ENCODE results near the gene PJA1. TPM values are rescaled to one million over a fixed set of nuclear protein-coding genes. Genes with fewer than 3 reads are reported as not detected.
A peak's percentile ranks its signal among the peaks of the same experiment; 100 is the strongest.

Gene PJA1, protein sequence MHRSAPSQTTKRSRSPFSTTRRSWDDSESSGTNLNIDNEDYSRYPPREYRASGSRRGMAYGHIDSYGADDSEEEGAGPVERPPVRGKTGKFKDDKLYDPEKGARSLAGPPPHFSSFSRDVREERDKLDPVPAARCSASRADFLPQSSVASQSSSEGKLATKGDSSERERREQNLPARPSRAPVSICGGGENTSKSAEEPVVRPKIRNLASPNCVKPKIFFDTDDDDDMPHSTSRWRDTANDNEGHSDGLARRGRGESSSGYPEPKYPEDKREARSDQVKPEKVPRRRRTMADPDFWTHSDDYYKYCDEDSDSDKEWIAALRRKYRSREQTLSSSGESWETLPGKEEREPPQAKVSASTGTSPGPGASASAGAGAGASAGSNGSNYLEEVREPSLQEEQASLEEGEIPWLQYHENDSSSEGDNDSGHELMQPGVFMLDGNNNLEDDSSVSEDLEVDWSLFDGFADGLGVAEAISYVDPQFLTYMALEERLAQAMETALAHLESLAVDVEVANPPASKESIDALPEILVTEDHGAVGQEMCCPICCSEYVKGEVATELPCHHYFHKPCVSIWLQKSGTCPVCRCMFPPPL
- total RNA-seq (10 to 100 TPM; 26.1 to 28.1 TPM), polyA plus RNA-seq (10 to 100 TPM; 11.1 to 33.3 TPM)
- long read RNA-seq, donor 1, transcript PJA1-203 (1 exons, 2,692 nt) = minor isoform, 15 of 144 reads
- long read RNA-seq, donor 1, transcript PJA1-206 (2 exons, 887 nt) = minor isoform, 17 of 144 reads
- long read RNA-seq, donor 1, transcript PJA1-202 (2 exons, 2,672 nt) = major isoform, 107 of 144 reads
- long read RNA-seq, donor 1, partial matches to known transcripts = 0 of 144 reads
- long read RNA-seq, donor 1, other reads (novel, unspliced or antisense) = 0 of 144 reads
- long read RNA-seq, donor 2, transcript PJA1-202 (2 exons, 2,672 nt) = major isoform, 19 of 32 reads
- long read RNA-seq, donor 2, transcript PJA1-206 (2 exons, 887 nt) = minor isoform, 6 of 32 reads
- long read RNA-seq, donor 2, partial matches to known transcripts = 0 of 32 reads
- long read RNA-seq, donor 2, other reads (novel, unspliced or antisense) = 0 of 32 reads

DNA sequence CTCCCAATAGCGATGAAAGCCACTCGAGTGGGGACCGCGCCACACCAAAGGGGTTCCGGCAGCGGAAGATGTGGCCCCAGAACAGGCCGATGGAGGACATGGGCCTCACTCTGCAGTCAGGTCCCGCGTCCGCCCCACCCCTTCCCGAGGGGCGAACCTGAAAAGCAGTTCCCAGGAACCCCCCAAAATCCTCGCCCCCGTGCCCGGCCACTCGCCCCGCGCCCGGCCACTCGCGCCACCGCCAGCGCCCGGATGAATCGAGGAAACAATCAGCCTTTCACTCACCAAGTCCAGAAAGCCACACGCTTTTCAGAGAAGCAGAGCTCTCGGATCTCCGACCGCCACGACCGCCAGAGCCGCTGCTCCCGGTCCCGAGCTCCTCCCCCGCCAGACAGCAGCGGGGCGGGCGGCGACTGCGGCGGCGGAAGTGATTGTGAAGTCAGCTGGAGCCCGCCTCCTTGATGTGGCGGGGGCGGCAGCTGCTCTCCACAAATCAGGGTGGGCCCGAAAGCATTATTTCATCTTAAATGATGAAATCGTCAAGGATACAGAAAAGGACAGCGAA is at the start of gene PJA1:
TSS of gene PJA1 (minus strand) at position 367 of the 565 bp plus-strand sequence. CDS start 2,380 bp downstream, outside the sequence.
- Histone ChIP-seq H3K27ac (ENCODE audit: low read depth in 1 of 2, low read length in 2 of 2) (peak within 1 kb of the TSS in 1 of 2 donors; percentile 72), H3K36me3 (ENCODE audit: control insufficient read depth in 1 of 2, insufficient read depth in 2 of 2, low read length in 1 of 2) (no peaks in the 10 kb centered on the region), H3K4me3 (ENCODE audit: low read length in 2 of 2) (peak within 1 kb of the TSS; percentile 34 to 70), H3K27me3 (ENCODE audit: control insufficient read depth in 1 of 2, insufficient read depth in 2 of 2, low read length in 1 of 2) (no peaks in the 10 kb centered on the region), H3K4me1 (ENCODE audit: control insufficient read depth in 1 of 2, insufficient read depth in 2 of 2, low read length in 2 of 2) (no peaks in the 10 kb centered on the region), H3K9me3 (ENCODE audit: control insufficient read depth, low read length) (no peaks in the 10 kb centered on the region)
- WGBS, 2 donors = 0 to 30% methylated on average over 46 to 48 of the region's 48 CpGs
- intact Hi-C loops (cut with DNase I) = loop anchor here in 1 of 2 donors (2.0 kb wide), 1 partner anchor 336 kb away; the partner anchor contains the start of gene EFNB1
- DNase-seq (peak; percentile 82 to 90), ATAC-seq (ENCODE audit: low FRiP score) (peak; percentile 92)

- Histone ChIP-seq H3K4me3 (ENCODE audit: low read length in 2 of 2) (no peak overlapping the region), H3K27me3 (ENCODE audit: control insufficient read depth in 1 of 2, insufficient read depth in 2 of 2, low read length in 1 of 2) (no peaks in the 10 kb centered on the region), H3K27ac (ENCODE audit: low read depth in 1 of 2, low read length in 2 of 2) (no peak overlapping the region), H3K36me3 (ENCODE audit: control insufficient read depth in 1 of 2, insufficient read depth in 2 of 2, low read length in 1 of 2) (no peaks in the 10 kb centered on the region), H3K9me3 (ENCODE audit: control insufficient read depth, low read length) (peaks cover 2% of the 10 kb centered on the region), H3K4me1 (ENCODE audit: control insufficient read depth in 1 of 2, insufficient read depth in 2 of 2, low read length in 2 of 2) (no peaks in the 10 kb centered on the region)
- DNase-seq (peak in 1 of 2 donors; percentile 61), ATAC-seq (ENCODE audit: low FRiP score) (no peak)
- WGBS, 2 donors = 81 to 91% methylated on average over 5 of the region's 5 CpGs
- intact Hi-C loops (cut with DNase I) = no loop called here
Observed at GRCh38 chrX:69214463-69214862, 49.2 kb upstream of the PJA1 start.

DNA sequence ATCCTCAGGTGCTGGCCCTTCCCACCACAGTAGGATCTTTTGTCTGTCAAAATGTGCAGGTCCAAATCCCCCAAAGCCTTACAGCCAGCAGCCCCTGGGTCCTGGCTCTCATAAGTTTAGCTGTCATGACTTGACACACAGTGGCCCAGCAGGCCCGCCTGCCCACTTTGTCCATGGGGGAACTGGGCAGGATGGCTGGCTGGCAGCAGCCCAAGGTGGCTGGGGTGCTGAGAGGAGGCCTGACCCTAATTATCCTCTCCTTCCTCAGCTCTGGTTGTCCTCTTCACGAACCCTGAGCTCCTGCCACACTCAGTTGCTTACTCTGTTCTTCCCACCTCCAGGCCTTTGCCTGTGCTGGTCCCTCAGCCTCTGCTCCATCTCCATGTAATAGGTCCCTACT is 46.4 kb upstream of the PJA1 start:
- H3K4me3 ChIP-seq (ENCODE audit: low read length in 2 of 2) = no peak overlapping the region
- WGBS, 2 donors = 69 to 95% methylated on average over 2 of the region's 2 CpGs
- no peak overlapping the region for H3K27ac ChIP-seq (ENCODE audit: low read depth in 1 of 2, low read length in 2 of 2)
- no peaks in the 10 kb centered on the region for H3K4me1 ChIP-seq (ENCODE audit: control insufficient read depth in 1 of 2, insufficient read depth in 2 of 2, low read length in 2 of 2)
- no peak for ATAC-seq (ENCODE audit: low FRiP score)
- peak in 1 of 2 donors; percentile 67 for DNase-seq
- intact Hi-C loops (cut with DNase I) = no loop called here
- peaks cover 2% of the 10 kb centered on the region for H3K9me3 ChIP-seq (ENCODE audit: control insufficient read depth, low read length)
- H3K27me3 ChIP-seq (ENCODE audit: control insufficient read depth in 1 of 2, insufficient read depth in 2 of 2, low read length in 1 of 2) = no peaks in the 10 kb centered on the region
- H3K36me3 ChIP-seq (ENCODE audit: control insufficient read depth in 1 of 2, insufficient read depth in 2 of 2, low read length in 1 of 2) = no peaks in the 10 kb centered on the region

- ATAC-seq (ENCODE audit: low FRiP score) = no peak
- H3K9me3 ChIP-seq (ENCODE audit: control insufficient read depth, low read length) = peaks cover 2% of the 10 kb centered on the region
- H3K4me3 ChIP-seq (ENCODE audit: low read length in 2 of 2) = no peak overlapping the region
- no peak overlapping the region for H3K27ac ChIP-seq (ENCODE audit: low read depth in 1 of 2, low read length in 2 of 2)
- intact Hi-C loops (cut with DNase I) = no loop called here
- H3K4me1 ChIP-seq (ENCODE audit: control insufficient read depth in 1 of 2, insufficient read depth in 2 of 2, low read length in 2 of 2) = no peaks in the 10 kb centered on the region
- no peaks in the 10 kb centered on the region for H3K27me3 ChIP-seq (ENCODE audit: control insufficient read depth in 1 of 2, insufficient read depth in 2 of 2, low read length in 1 of 2)
- WGBS, 2 donors = 13 to 32% methylated on average over 3 of the region's 3 CpGs
- H3K36me3 ChIP-seq (ENCODE audit: control insufficient read depth in 1 of 2, insufficient read depth in 2 of 2, low read length in 1 of 2) = no peaks in the 10 kb centered on the region
- peak in 1 of 2 donors; percentile 66 for DNase-seq
Observed at GRCh38 chrX:69210581-69210980, 45.3 kb upstream of the PJA1 start.

DNA sequence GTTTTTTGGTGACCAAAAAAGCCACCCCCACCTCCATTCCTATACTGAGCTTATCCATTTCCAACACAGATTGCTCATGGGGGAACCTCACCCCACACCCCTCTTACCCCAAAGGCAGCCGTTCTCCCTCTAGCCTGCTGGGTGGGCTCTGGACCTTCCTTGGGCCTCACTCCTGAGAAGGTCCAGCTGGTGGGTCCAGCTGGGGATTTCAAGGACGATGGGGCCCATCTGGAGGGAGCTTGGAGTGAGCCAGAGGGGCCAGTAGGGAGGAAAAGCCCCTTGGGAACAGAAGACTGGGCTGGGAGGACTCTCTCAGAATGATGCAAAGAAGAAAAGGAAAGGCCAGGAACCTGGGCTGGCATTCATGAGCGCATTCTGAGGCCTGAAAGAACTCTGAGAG is 42.0 kb upstream of the PJA1 start:
- intact Hi-C loops (cut with DNase I) = no loop called here
- no peak for ATAC-seq (ENCODE audit: low FRiP score)
- 70 to 90% methylated on average over 3 of the region's 3 CpGs for WGBS, 2 donors
- H3K9me3 ChIP-seq (ENCODE audit: control insufficient read depth, low read length) = peaks cover 2% of the 10 kb centered on the region
- H3K4me3 ChIP-seq (ENCODE audit: low read length in 2 of 2) = no peak overlapping the region
- no peaks in the 10 kb centered on the region for H3K27me3 ChIP-seq (ENCODE audit: control insufficient read depth in 1 of 2, insufficient read depth in 2 of 2, low read length in 1 of 2)
- H3K4me1 ChIP-seq (ENCODE audit: control insufficient read depth in 1 of 2, insufficient read depth in 2 of 2, low read length in 2 of 2) = no peaks in the 10 kb centered on the region
- H3K27ac ChIP-seq (ENCODE audit: low read depth in 1 of 2, low read length in 2 of 2) = no peak overlapping the region
- H3K36me3 ChIP-seq (ENCODE audit: control insufficient read depth in 1 of 2, insufficient read depth in 2 of 2, low read length in 1 of 2) = no peaks in the 10 kb centered on the region
- peak; percentile 24 to 27 for DNase-seq

- no peak for ATAC-seq (ENCODE audit: low FRiP score)
- 61 to 72% methylated on average over 4 of the region's 4 CpGs for WGBS, 2 donors
- intact Hi-C loops (cut with DNase I) = no loop called here
- DNase-seq = peak in 1 of 2 donors; percentile 4
- Histone ChIP-seq H3K27ac (ENCODE audit: low read depth in 1 of 2, low read length in 2 of 2) (no peak overlapping the region), H3K36me3 (ENCODE audit: control insufficient read depth in 1 of 2, insufficient read depth in 2 of 2, low read length in 1 of 2) (no peaks in the 10 kb centered on the region), H3K9me3 (ENCODE audit: control insufficient read depth, low read length) (no peaks in the 10 kb centered on the region), H3K4me1 (ENCODE audit: control insufficient read depth in 1 of 2, insufficient read depth in 2 of 2, low read length in 2 of 2) (no peaks in the 10 kb centered on the region), H3K27me3 (ENCODE audit: control insufficient read depth in 1 of 2, insufficient read depth in 2 of 2, low read length in 1 of 2) (no peaks in the 10 kb centered on the region), H3K4me3 (ENCODE audit: low read length in 2 of 2) (no peak overlapping the region)
Observed at GRCh38 chrX:69203638-69204037, 38.4 kb upstream of the PJA1 start.

DNA sequence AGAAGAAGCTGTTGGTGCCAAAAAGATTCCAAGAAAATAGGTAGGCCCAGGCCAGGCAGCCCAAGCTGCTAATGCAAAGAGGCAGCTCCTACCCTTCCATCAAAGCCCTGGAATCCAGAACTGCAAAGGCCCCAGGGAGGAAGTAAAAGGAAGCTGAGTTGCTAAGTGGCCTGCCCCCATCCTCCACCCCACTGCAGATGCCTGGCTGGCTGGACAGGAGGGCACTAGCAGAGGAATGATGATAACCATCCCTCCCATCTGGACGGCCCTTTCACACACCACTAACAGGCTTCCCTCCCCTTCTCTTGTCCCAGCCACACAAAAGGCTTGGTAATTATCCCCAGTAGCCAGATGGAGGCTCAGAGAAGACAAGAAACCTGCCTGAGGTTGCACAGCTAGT is 32.4 kb upstream of the PJA1 start:
- intact Hi-C loops (cut with DNase I) = no loop called here
- DNase-seq (peak in 1 of 2 donors; percentile 4), ATAC-seq (ENCODE audit: low FRiP score) (no peak)
- Histone ChIP-seq H3K4me1 (ENCODE audit: control insufficient read depth in 1 of 2, insufficient read depth in 2 of 2, low read length in 2 of 2) (no peaks in the 10 kb centered on the region), H3K4me3 (ENCODE audit: low read length in 2 of 2) (no peak overlapping the region), H3K36me3 (ENCODE audit: control insufficient read depth in 1 of 2, insufficient read depth in 2 of 2, low read length in 1 of 2) (no peaks in the 10 kb centered on the region), H3K9me3 (ENCODE audit: control insufficient read depth, low read length) (no peaks in the 10 kb centered on the region), H3K27me3 (ENCODE audit: control insufficient read depth in 1 of 2, insufficient read depth in 2 of 2, low read length in 1 of 2) (no peaks in the 10 kb centered on the region), H3K27ac (ENCODE audit: low read depth in 1 of 2, low read length in 2 of 2) (no peak overlapping the region)
- 64 to 78% methylated on average over 1 of the region's 1 CpG for WGBS, 2 donors

DNA sequence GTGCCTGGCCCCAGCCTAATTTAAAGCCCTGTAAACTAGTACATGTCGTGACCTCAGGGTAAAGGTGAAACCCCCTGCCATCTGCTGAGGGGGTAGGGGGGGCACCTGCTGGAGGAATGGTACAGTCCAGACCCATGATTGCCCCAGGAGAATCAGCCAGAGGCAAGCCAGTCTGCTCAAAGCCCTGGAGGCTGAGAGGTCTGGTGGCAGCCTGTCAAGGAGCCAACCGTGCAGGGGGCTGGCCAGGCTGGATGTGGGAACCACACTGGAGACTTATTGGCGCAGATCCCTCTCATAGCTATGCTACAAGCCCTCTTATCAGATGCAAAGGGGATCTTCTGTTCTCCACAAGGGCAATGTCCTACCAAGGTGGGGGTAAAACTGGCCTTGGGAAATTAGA is 31.4 kb upstream of the PJA1 start:
- no peaks in the 10 kb centered on the region for H3K36me3 ChIP-seq (ENCODE audit: control insufficient read depth in 1 of 2, insufficient read depth in 2 of 2, low read length in 1 of 2)
- WGBS, 2 donors = 48 to 70% methylated on average over 3 of the region's 3 CpGs
- H3K27me3 ChIP-seq (ENCODE audit: control insufficient read depth in 1 of 2, insufficient read depth in 2 of 2, low read length in 1 of 2) = no peaks in the 10 kb centered on the region
- H3K4me3 ChIP-seq (ENCODE audit: low read length in 2 of 2) = no peak overlapping the region
- ATAC-seq (ENCODE audit: low FRiP score) (no peak), DNase-seq (no peak)
- intact Hi-C loops (cut with DNase I) = no loop called here
- H3K9me3 ChIP-seq (ENCODE audit: control insufficient read depth, low read length) = no peaks in the 10 kb centered on the region
- H3K27ac ChIP-seq (ENCODE audit: low read depth in 1 of 2, low read length in 2 of 2) = no peak overlapping the region
- no peaks in the 10 kb centered on the region for H3K4me1 ChIP-seq (ENCODE audit: control insufficient read depth in 1 of 2, insufficient read depth in 2 of 2, low read length in 2 of 2)

All from aorta (tissue), 5 donors.